ENCODE measurements around the gene ARRDC4. TPM values are rescaled to one million over a fixed set of nuclear protein-coding genes. Genes with fewer than 3 reads are reported as not detected.

The ARRDC4 gene
- total RNA-seq, 2 donors from 2014 or later: 2.1 TPM

GRCh38 chr15:98018761-98019351, 58.4 kb downstream of the ARRDC4 start:
- Histone ChIP-seq H3K9me3 (ENCODE audit: control insufficient read depth, low read length) (no peaks in the 10 kb centered on the region), H3K4me1 (ENCODE audit: control insufficient read depth, insufficient read depth, low read length) (no peaks in the 10 kb centered on the region), H3K9ac (ENCODE audit: extremely low read depth, low read length, poor library complexity, severe bottlenecking) (no peak overlapping the region), H3K27ac (ENCODE audit: low read depth, low read length) (no peak overlapping the region), H3K27me3 (ENCODE audit: control insufficient read depth, insufficient read depth, low read length, poor library complexity, severe bottlenecking) (no peaks in the 10 kb centered on the region), H3K36me3 (ENCODE audit: control insufficient read depth, insufficient read depth, low read length) (no peaks in the 10 kb centered on the region), H3K4me3 (ENCODE audit: low read length) (no peak overlapping the region)
- Mint-ChIP-seq H3K27ac (no peak overlapping the region), H3K36me3 (ENCODE audit: low read depth) (no peaks in the 10 kb centered on the region), H3K27me3 (ENCODE audit: insufficient read depth) (no peaks in the 10 kb centered on the region), H3K4me3 (no peak overlapping the region), H3K9me3 (no peaks in the 10 kb centered on the region), H3K4me1 (no peaks in the 10 kb centered on the region)
- no peak for DNase-seq
- WGBS, 2 experiments (ENCODE audit: insufficient coverage in 1 of 2, insufficient read length in 1 of 2): 88 to 89% methylated on average over 5 to 6 of the region's 6 CpGs
- TF ChIP-seq CTCF (conservative IDR thresholded peaks at IDR 0.05): no peak
